Left forelimb (tissue), 1 donor: Measurements from ENCODE around the gene OXT.
"Not testable (repeated sequence)": the region's sequence is repeated elsewhere in the genome, so short reads cannot be mapped to it uniquely, and the experiment has no call there.

ENCODE experiments used
- DNase-seq: peaks from one replicate; pipeline ENCODE4 v3.0.0-alpha.2; 2018; ENCODE audit warnings: low spot score

Gene OXT

GRCh38 chr20:3109350-3110302 lies 38.2 kb downstream of the OXT start:
- no peak for DNase-seq

GRCh38 chr20:3111507-3111906 lies 40.1 kb downstream of the OXT start:
- no peak for DNase-seq

- no peak for DNase-seq
Measured at GRCh38 chr20:3111995-3112394, 40.6 kb downstream of the OXT start.

- DNase-seq = no peak
Measured at GRCh38 chr20:3115190-3116107, 44.0 kb downstream of the OXT start.

GRCh38 chr20:3116341-3116740 lies 44.9 kb downstream of the OXT start:
- no peak for DNase-seq

GRCh38 chr20:3117839-3118379 lies 46.5 kb downstream of the OXT start:
- not testable (repeated sequence) for DNase-seq

- DNase-seq = no peak
Measured at GRCh38 chr20:3119044-3119443, 47.6 kb downstream of the OXT start.

GRCh38 chr20:3121271-3121911 lies 50.0 kb downstream of the OXT start:
- no peak for DNase-seq
